K562 (cell line): ENCODE measurements around the gene ST7. TPM values are rescaled to one million over a fixed set of nuclear protein-coding genes. Genes with fewer than 3 reads are reported as not detected.

Experiments used
- ATAC-seq: fragments of 200-7000 bp; cut with Tn5 transposase; 3 replicates; pipeline ENCODE4 v1.9.1; 2020; ENCODE audit warnings: moderate library complexity
- BruUV-seq: library from RNA; stranded (reverse); fragments of 400-500 nt; replicated peaks from 2 replicates; lab custom pipeline; 2021; lab: Mats Ljungman, UMichigan
- CTCF ChIA-PET: fragments of 300-600 bp; formaldehyde crosslinking; extraction: SDS; loops from one replicate; lab custom pipeline; 2021; ENCODE audit warnings: low intra/inter-chr PET ratio; lab: Yijun Ruan, JAX
- POLR2A ChIA-PET: fragments of 300-600, 350-650 bp; sonication (Branson Sonifier 250); formaldehyde crosslinking; extraction: SDS; loops from one replicate; lab custom pipeline; 2021; ENCODE audit warnings: antibody characterized with exemption, inconsistent platforms; lab: Yijun Ruan, JAX
- DNase-seq, 4 experiments: peaks; one replicate each; pipeline versions ENCODE4 v3.0.0 to v3.0.0-alpha.2; 2011 to 2018; ENCODE audit warnings: low spot score in 3 of 4, mixed read lengths in 3 of 4; ENCODE audit errors: extremely low read depth in 1 of 4
- FAIRE-seq: peaks from 2 replicates; lab custom pipeline; 2011; peaks lifted over from hg19 to GRCh38; lab: Jason Lieb, UNC
- H2AFZ ChIP-seq: 2 replicates; pipeline ENCODE4 v1.6.0; 2011; ENCODE audit warnings: low read depth, low read length, control low read depth, inconsistent platforms
- H3K27ac ChIP-seq: fragments of 200-600 bp; 3 replicates; pipeline ENCODE4 v1.8.0; 2011; ENCODE audit warnings: low read depth, mild to moderate bottlenecking, control low read depth, inconsistent platforms, low read length, moderate library complexity, mixed read lengths; ENCODE audit errors: extremely low read depth
- H3K27me3 ChIP-seq, 2 experiments: fragments of 300-600 bp in 1 of 2; 2 replicates in 1 of 2; 3 replicates in 1 of 2; pipeline versions ENCODE4 v1.6.0 to v1.8.0; 2011; ENCODE audit warnings: inconsistent platforms in 2 of 2, low read length in 2 of 2, mild to moderate bottlenecking in 1 of 2, mixed read lengths in 1 of 2, moderate library complexity in 1 of 2; ENCODE audit not compliant: control insufficient read depth in 2 of 2, insufficient read depth in 2 of 2
- H3K36me3 ChIP-seq: fragments of 300-600 bp; 3 replicates; pipeline ENCODE4 v1.8.0; 2011; ENCODE audit warnings: mild to moderate bottlenecking, low read length, inconsistent platforms; ENCODE audit not compliant: control insufficient read depth, insufficient read depth
- H3K4me1 ChIP-seq, 2 experiments: fragments of 200-600 bp in 1 of 2; replicated peaks in 1 of 2; 2 replicates in 1 of 2; 3 replicates in 1 of 2; pipeline versions ENCODE4 v1.5.1 to v1.8.0; 2011; ENCODE audit warnings: inconsistent platforms in 2 of 2, low read length in 2 of 2, mild to moderate bottlenecking in 1 of 2, mixed read lengths in 1 of 2, moderate library complexity in 1 of 2; ENCODE audit not compliant: control insufficient read depth in 2 of 2, insufficient read depth in 2 of 2
- H3K4me2 ChIP-seq: 2 replicates; pipeline ENCODE4 v1.6.1; 2011; ENCODE audit warnings: low read length, control low read depth, inconsistent platforms, mixed read lengths; ENCODE audit not compliant: insufficient read depth
- H3K4me3 ChIP-seq: fragments of 200-600 bp; sonication (generic), shearing (Covaris generic); 2 replicates; pipeline ENCODE4 v1.5.1; 2016; ENCODE audit warnings: control low read depth, inconsistent platforms
- H3K79me2 ChIP-seq: fragments of 200-600 bp; 3 replicates; pipeline ENCODE4 v1.8.0; 2011; ENCODE audit warnings: low read length, inconsistent platforms; ENCODE audit not compliant: control insufficient read depth, insufficient read depth
- H3K9ac ChIP-seq, 2 experiments: 2 replicates each; pipeline versions ENCODE4 v1.6.0 to v1.6.1; 2011; ENCODE audit warnings: low read depth in 2 of 2, low read length in 2 of 2, control low read depth in 1 of 2, inconsistent platforms in 1 of 2, mild to moderate bottlenecking in 1 of 2, mixed read lengths in 1 of 2; ENCODE audit not compliant: insufficient read depth in 1 of 2
- H3K9me1 ChIP-seq: one replicate; pipeline ENCODE4 v1.6.0; 2011; ENCODE audit warnings: inconsistent platforms, mild to moderate bottlenecking, low read length, moderate library complexity; ENCODE audit not compliant: control insufficient read depth, insufficient read depth
- H3K9me3 ChIP-seq: replicated peaks from 2 replicates; pipeline ENCODE4 v1.5.1; 2011; ENCODE audit warnings: low read depth, low read length, inconsistent platforms; ENCODE audit not compliant: control insufficient read depth, insufficient read depth
- H4K20me1 ChIP-seq: replicated peaks from 2 replicates; pipeline ENCODE4 v1.6.1; 2011; ENCODE audit warnings: low read length, inconsistent platforms, mixed read lengths; ENCODE audit not compliant: control insufficient read depth, insufficient read depth
- E2F3 ChIP-seq: fragments of 250-450 bp; sonication (Bioruptor Pico); IDR thresholded peaks from 2 replicates; pipeline ENCODE4 v1.4.0; 2020; ENCODE audit warnings: mild to moderate bottlenecking
- EHMT2 ChIP-seq: fragments of 450-650 bp; IDR thresholded peaks from 2 replicates; pipeline ENCODE4 v1.6.1; 2018; ENCODE audit warnings: antibody characterized with exemption
- MAFG ChIP-seq: fragments of 450-650 bp; conservative IDR thresholded peaks from 2 replicates; pipeline ENCODE4 v1.6.1; 2016; ENCODE audit warnings: missing genetic modification characterization, missing compliant biosample characterization
- MCM3 ChIP-seq: fragments of 450-650 bp; IDR thresholded peaks from 2 replicates; pipeline ENCODE4 v1.6.1; 2016
- MYC ChIP-seq, 2 experiments: fragments of 250-450 bp in 1 of 2; sonication (Bioruptor Pico) in 1 of 2; IDR thresholded peaks; 2 replicates each; pipeline versions ENCODE4 v1.5.1 to v1.6.1; 2012 to 2021; ENCODE audit warnings: low read depth in 2 of 2, borderline replicate concordance in 1 of 2, improper control_type of control experiment in 1 of 2, low read length in 1 of 2, mild to moderate bottlenecking in 1 of 2, moderate library complexity in 1 of 2
- RHOXF2B ChIP-seq: fragments of 250-450 bp; sonication (Bioruptor Pico); conservative IDR thresholded peaks from 2 replicates; pipeline ENCODE4 v1.5.1; 2021
- SMARCB1 ChIP-seq: IDR thresholded peaks from 2 replicates; pipeline ENCODE4 v1.6.1; 2011; ENCODE audit warnings: improper control_type of control experiment, low read depth; ENCODE audit not compliant: insufficient read length
- SNRNP70 ChIP-seq: fragments of 200-400 bp; formaldehyde crosslinking; optimal IDR thresholded peaks from 2 replicates; pipeline ENCODE3; 2017; ENCODE audit warnings: low read depth, low read length
- TAL1 ChIP-seq: fragments of 450-650 bp; IDR thresholded peaks from 2 replicates; pipeline ENCODE4 v1.6.1; 2016; ENCODE audit warnings: mild to moderate bottlenecking
- ZNF197 ChIP-seq: fragments of 200-800 bp; sonication (Bioruptor generic); IDR thresholded peaks from 2 replicates; pipeline ENCODE4 v1.6.1; 2016; ENCODE audit warnings: low read depth, missing genetic modification characterization, missing compliant biosample characterization
- ZNF316 ChIP-seq: fragments of 450-650 bp; IDR thresholded peaks from 2 replicates; pipeline ENCODE4 v1.6.1; 2016
- ZNF589 ChIP-seq: fragments of 200-800 bp; sonication (Bioruptor generic); IDR thresholded peaks from 2 replicates; pipeline ENCODE4 v1.6.1; 2016; ENCODE audit warnings: low read depth, missing genetic modification characterization, missing compliant biosample characterization
- ZSCAN32 ChIP-seq: fragments of 450-650 bp; formaldehyde crosslinking; IDR thresholded peaks from 2 replicates; pipeline ENCODE4 v1.4.0; 2020; ENCODE audit warnings: mild to moderate bottlenecking, moderate library complexity
- WGBS: fragments of 100-300 bp; shearing (Covaris generic); methylation state at CpG from one replicate; pipeline ENCODE4 v1.1.6; 2016; ENCODE audit warnings: low coverage, mixed read lengths; ENCODE audit not compliant: insufficient coverage; ENCODE audit errors: missing lambda C conversion rate; 5-methylcytosine and 5-hydroxymethylcytosine counted together
- in situ Hi-C: fragments of 300-500 bp; cut with MboI; formaldehyde crosslinking; loops from 4 replicates; pipeline ENCODE4 v1.15.0; 2018; ENCODE audit warnings: inconsistent platforms, mixed read lengths
- intact Hi-C: fragments of 100-400 bp; cut with micrococcal nuclease; formaldehyde crosslinking; loops from 2 replicates; pipeline ENCODE4 v1.14.2; 2022
- polyA plus RNA-seq, 8 experiments: library from polyadenylated mRNA; depleted of rRNA in 4 of 8; stranded (reverse) in 5 of 8; unstranded in 3 of 8; fragments of >200 nt; fragmentation: Nextera tagmentation in 2 of 8; fragmentation: Illumina TruSeq in 1 of 8; extraction: Ambion mirVana in 2 of 8; extraction: Trizol in 1 of 8; gene quantifications; 2 replicates each; pipeline versions ENCODE4 v1.2.1 to v1.2.3, GENCODE V29; 2011 to 2014; ENCODE audit warnings: inconsistent platforms in 1 of 8, missing spikeins in 1 of 8
- total RNA-seq, 7 experiments: library from RNA; depleted of rRNA in 6 of 7; stranded (reverse); fragments of >200 nt in 6 of 7; fragmentation: Illumina TruSeq in 2 of 7; extraction: Trizol in 2 of 7; gene quantifications; 2 replicates each; pipeline versions ENCODE4 v1.2.1 to v1.2.3, GENCODE V29; 2011 to 2021; ENCODE audit warnings: low replicate concordance in 1 of 7
- TF ChIP-seq, protein P1 (sequence below): fragments of 450-650 bp; formaldehyde crosslinking; IDR thresholded peaks from 2 replicates; pipeline ENCODE4 v1.4.0; 2022; ENCODE audit warnings: missing genetic modification characterization
- TF ChIP-seq, protein P2 (sequence below): fragments of 450-650 bp; formaldehyde crosslinking; conservative IDR thresholded peaks from 2 replicates; pipeline ENCODE4 v1.4.0; 2022; ENCODE audit warnings: mild to moderate bottlenecking, missing genetic modification characterization

Gene ST7
- total and polyA plus RNA-seq, 9 of the 15 experiments (the other 6 are each of a cell fraction or from before 2014, with no cell fraction given) = 23.9 to 56.3 (median 36.9) TPM

DNA sequence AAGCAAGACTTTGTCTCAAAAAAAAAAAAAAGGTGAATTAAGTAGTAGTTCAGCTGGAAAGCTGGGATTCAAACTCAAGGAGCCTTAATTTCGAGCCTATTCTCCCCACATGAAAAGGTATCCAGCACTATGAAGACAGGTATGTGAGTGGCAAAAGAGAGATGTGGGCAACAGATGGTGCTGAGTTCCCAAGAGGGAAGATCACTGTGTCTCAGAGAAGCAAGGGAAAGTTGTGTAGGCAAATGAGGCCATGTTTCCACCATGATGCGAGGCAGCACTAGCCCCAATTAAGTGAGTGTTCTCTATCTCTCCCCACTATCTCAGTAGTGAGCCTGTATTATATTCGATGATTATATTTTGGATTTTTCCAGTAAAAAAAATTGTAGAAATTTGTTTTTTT is 19.8 kb upstream of the ST7 start (continued):
- TF ChIP-seq MYC (IDR thresholded peaks at IDR 0.05; ENCODE audit: low read depth, low read length) = no peak
- TF ChIP-seq MYC (CRISPR knock-in tag; IDR thresholded peaks at IDR 0.05; ENCODE audit: borderline replicate concordance, low read depth) = no peak
- TF ChIP-seq ZSCAN32 (CRISPR knock-in tag) = no peak
- no peak for TF ChIP-seq E2F3 (CRISPR knock-in tag)
- TF ChIP-seq, all 486 proteins: peak for 0

DNA sequence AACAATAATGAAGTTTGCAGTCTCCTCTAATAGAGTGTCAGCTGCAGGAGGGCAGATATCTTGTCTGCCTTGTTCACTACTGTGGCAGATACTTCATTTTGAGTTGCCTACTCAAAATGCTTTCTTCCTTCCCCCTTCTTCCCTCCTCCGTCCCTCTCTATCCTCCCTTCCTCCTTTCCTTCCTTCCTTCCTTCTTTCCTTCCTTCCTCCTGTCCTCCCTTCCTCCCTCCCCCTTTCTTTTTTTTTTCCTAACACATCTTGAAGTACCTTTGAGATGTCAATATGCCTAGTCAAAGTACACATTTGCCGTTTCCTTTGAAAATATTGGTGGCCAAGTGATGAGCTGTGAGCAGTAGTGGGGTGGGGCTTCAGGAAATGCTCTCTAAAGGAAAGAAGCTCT is 18.7 kb upstream of the ST7 start:
- TF ChIP-seq EHMT2 (peak; percentile 46; the same call in 1 of the 2 replicates), ZNF589 (CRISPR knock-in tag) (no peak), SMARCB1 (no peak), ZNF316 (peak; percentile 47), MCM3 (peak; percentile 76; the same call in 1 of the 2 replicates), RHOXF2B (CRISPR knock-in tag) (no peak), ZNF197 (CRISPR knock-in tag) (no peak), SNRNP70 (no peak), TAL1 (peak; percentile 12; the same call in 1 of the 2 replicates), MAFG (tag) (no peak)
- TF ChIP-seq, protein P1, sequence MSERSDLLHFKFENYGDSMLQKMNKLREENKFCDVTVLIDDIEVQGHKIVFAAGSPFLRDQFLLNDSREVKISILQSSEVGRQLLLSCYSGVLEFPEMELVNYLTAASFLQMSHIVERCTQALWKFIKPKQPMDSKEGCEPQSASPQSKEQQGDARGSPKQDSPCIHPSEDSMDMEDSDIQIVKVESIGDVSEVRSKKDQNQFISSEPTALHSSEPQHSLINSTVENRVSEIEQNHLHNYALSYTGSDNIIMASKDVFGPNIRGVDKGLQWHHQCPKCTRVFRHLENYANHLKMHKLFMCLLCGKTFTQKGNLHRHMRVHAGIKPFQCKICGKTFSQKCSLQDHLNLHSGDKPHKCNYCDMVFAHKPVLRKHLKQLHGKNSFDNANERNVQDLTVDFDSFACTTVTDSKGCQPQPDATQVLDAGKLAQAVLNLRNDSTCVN (CRISPR knock-in tag) = 0 out of 2 replicates have a peak, but pooled peaks have one; percentile 17
- TF ChIP-seq, protein P2, sequence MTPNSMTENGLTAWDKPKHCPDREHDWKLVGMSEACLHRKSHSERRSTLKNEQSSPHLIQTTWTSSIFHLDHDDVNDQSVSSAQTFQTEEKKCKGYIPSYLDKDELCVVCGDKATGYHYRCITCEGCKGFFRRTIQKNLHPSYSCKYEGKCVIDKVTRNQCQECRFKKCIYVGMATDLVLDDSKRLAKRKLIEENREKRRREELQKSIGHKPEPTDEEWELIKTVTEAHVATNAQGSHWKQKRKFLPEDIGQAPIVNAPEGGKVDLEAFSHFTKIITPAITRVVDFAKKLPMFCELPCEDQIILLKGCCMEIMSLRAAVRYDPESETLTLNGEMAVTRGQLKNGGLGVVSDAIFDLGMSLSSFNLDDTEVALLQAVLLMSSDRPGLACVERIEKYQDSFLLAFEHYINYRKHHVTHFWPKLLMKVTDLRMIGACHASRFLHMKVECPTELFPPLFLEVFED = 0 out of 2 replicates have a peak, but pooled peaks have one; percentile 21
- Histone ChIP-seq H3K9ac (no peak overlapping the region), H3K4me2 (no peak overlapping the region), H3K27ac (no peak overlapping the region), H3K36me3 (no peaks in the 10 kb centered on the region), H3K79me2 (no peaks in the 10 kb centered on the region), H3K4me1 (peaks cover 0 to 2% of the 10 kb centered on the region in 2 experiments; a peak in 1 of 5 replicates), H3K9me1 (no peaks in the 10 kb centered on the region), H2AFZ (0 out of 2 replicates have a peak overlapping the region, but pooled peaks have one; percentile 12), H3K4me3 (no peak overlapping the region), H4K20me1 (no peaks in the 10 kb centered on the region), H3K27me3 (no peaks in the 10 kb centered on the region), H3K9me3 (no peaks in the 10 kb centered on the region)
- FAIRE-seq (no peak), ATAC-seq (no peak), DNase-seq (no peak)
- POLR2A ChIA-PET = interaction anchor here (0.6 kb wide), 1 partner anchor 11 kb away, joined by 3 read pairs; no protein-coding TSS in a partner anchor
- no TSS peak for BruUV-seq
- intact Hi-C loops = no loop called here
- WGBS = 36% methylated on average over 2 of the region's 2 CpGs
- CTCF ChIA-PET = no interaction called here
- in situ Hi-C loops = no loop called here
